ENCODE data around the gene SCAF8. TPM values are rescaled to one million over a fixed set of nuclear protein-coding genes. Genes with fewer than 3 reads are reported as not detected.

The SCAF8 gene
- total RNA-seq, 2 experiments from 2014 or later, result 34.3 to 36.1 TPM

DNA sequence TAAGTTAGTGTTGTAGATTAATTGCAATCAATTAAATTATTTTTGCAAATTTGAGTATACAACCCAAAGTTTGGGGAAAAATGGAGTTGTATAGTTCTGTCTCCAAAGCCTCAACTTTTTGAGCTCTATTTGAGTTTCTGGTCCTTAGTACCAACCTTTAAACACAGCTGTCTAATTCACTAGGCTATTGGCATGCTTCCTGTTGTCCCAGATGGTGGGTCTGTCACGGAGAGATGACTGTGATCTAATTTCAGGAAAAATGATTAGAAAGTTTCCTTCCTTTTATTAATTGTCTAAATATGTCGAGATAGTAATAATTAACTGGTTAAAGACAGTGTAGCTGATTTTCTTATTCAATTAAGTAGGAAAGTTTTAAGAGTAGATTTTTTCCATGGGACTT is 109.6 kb downstream of the SCAF8 start:
- H3K4me3 Mint-ChIP-seq, result no peak overlapping the region
- CTCF ChIA-PET, result interaction anchor here (0.5 to 1.2 kb wide), 2 partner anchors 167 to 473 kb away, joined by 3 read pairs; no protein-coding TSS in a partner anchor
- peaks cover 9% of the 10 kb centered on the region for H3K36me3 Mint-ChIP-seq
- peaks cover 3% of the 10 kb centered on the region for H3K4me1 Mint-ChIP-seq
- DNase-seq, result no peak
- no peak for ATAC-seq
- H3K27me3 Mint-ChIP-seq, result no peaks in the 10 kb centered on the region
- no peaks in the 10 kb centered on the region for H3K9me3 Mint-ChIP-seq (ENCODE audit: low read depth)
- H3K27ac Mint-ChIP-seq, result no peak overlapping the region

DNA sequence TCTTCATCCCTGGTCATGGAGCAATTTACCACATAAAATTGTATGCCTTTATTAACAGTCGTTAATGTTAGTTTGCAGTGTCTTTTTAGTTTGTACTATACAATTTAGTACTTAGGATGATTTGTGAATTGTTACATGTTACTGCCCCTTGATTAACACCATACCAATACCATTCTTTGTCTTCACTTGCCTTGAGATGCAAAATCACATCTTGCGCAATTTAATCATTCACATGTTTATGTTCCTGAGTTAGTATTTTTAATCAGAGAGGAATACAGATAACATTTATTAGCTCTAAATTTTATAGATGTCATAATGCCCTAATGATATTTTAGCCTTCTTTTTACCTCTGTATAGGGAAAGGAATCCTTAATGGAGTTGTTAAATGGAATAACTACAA is 114.1 kb downstream of the SCAF8 start:
- Mint-ChIP-seq H3K4me1 (no peaks in the 10 kb centered on the region), H3K27ac (no peak overlapping the region), H3K27me3 (no peaks in the 10 kb centered on the region), H3K9me3 (ENCODE audit: low read depth) (no peaks in the 10 kb centered on the region), H3K4me3 (no peak overlapping the region), H3K36me3 (peaks cover 18% of the 10 kb centered on the region)
- ATAC-seq (no peak), DNase-seq (no peak)
- CTCF ChIA-PET, result no interaction called here

DNA sequence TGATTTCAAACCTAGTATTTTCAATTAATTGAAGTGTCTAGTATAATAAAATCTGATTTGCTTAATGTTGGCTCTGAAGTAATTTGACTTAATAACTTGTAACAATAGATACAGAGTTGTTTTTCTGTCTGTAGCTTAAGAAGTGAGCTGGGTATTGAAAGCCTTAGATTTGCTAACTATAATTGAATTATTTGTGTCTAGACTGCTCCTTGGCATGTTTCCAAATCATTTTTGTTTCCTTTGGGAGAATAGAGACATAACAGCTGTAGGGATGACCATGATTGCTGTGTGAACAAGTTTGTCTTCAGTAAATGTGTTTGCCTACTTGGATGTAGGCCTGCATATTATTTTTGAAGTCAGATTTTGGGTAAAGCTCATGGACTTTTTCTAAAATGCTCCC is 115.4 kb downstream of the SCAF8 start:
- Mint-ChIP-seq H3K36me3 (peaks cover 19% of the 10 kb centered on the region), H3K27ac (no peak overlapping the region), H3K27me3 (no peaks in the 10 kb centered on the region), H3K4me3 (no peak overlapping the region), H3K4me1 (no peaks in the 10 kb centered on the region), H3K9me3 (ENCODE audit: low read depth) (no peaks in the 10 kb centered on the region)
- no peak for ATAC-seq
- no peak for DNase-seq
- CTCF ChIA-PET, result interaction anchor here (0.6 to 1.9 kb wide), 2 partner anchors 13 to 1305 kb away, joined by 3 to 7 read pairs; no protein-coding TSS in a partner anchor

DNA sequence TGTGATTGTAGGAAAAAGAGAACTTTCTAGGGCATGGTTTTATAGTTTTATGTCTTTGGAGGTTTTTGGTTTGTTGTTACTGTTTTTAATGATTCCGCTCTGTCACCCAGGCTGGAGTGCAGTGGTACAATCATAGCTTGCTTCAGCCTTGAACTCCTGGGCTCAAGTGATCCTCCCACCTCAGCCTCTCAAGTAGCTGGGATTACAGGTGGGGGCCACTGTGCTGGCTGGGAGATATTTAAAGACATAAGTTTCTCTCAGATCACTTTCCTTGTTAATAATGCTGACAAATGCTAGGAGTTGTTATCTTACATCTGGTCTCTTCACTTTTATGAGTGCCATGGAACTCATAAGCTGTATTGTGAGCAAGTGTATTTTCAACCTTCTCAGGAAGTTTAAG is 116.3 kb downstream of the SCAF8 start:
- CTCF ChIA-PET, result interaction anchor here (1.9 kb wide), 1 partner anchor 12 kb away, joined by 7 read pairs; no protein-coding TSS in a partner anchor
- ATAC-seq (no peak), DNase-seq (no peak)
- no peaks in the 10 kb centered on the region for H3K4me1 Mint-ChIP-seq
- no peak overlapping the region for H3K4me3 Mint-ChIP-seq
- H3K36me3 Mint-ChIP-seq, result peaks cover 19% of the 10 kb centered on the region
- no peaks in the 10 kb centered on the region for H3K9me3 Mint-ChIP-seq (ENCODE audit: low read depth)
- no peak overlapping the region for H3K27ac Mint-ChIP-seq
- H3K27me3 Mint-ChIP-seq, result no peaks in the 10 kb centered on the region

DNA sequence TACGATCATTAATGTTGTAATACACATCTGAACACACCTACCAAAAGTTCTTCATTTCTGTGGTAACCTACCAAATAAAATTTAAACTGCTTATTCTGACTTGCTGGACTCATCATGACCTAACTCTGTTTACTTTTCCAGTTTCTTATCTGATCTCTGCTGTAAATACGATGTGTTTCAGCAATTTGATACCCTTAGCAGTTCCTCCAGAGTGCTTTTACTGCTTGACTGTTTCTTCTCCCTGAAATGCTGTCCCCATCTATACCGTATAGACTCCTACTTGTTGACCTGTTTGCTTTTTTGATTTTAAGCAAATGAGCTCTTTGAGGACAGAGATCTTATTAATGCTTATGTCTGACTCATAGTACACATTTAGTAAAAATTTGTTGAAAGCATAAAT is 119.5 kb downstream of the SCAF8 start:
- ATAC-seq, result no peak
- no peaks in the 10 kb centered on the region for H3K27me3 Mint-ChIP-seq
- no peak overlapping the region for H3K27ac Mint-ChIP-seq

DNA sequence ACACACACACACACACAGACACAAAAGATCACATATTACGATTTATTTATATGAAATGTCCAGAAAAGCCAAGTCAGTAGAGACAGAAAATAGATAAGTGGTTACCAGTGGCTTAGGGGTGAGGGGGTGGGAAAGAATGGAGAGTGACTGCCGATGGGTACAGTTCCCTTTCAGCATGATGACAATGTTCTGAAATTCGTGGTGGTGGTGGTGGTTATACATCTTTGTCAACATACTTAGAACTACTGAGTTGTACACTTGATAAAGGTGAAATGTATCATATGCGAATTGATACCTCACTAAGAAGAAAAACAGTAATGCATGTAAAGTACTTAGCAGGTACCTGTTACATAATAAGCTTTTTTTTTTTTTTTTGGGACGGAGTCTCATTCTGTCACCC is 124.3 kb downstream of the SCAF8 start:
- no peaks in the 10 kb centered on the region for H3K36me3 Mint-ChIP-seq
- H3K4me1 Mint-ChIP-seq, result no peaks in the 10 kb centered on the region
- CTCF ChIA-PET, result no interaction called here
- no peaks in the 10 kb centered on the region for H3K27me3 Mint-ChIP-seq
- ATAC-seq (no peak), DNase-seq (no peak)
- H3K27ac Mint-ChIP-seq, result no peak overlapping the region
- H3K9me3 Mint-ChIP-seq (ENCODE audit: low read depth), result no peaks in the 10 kb centered on the region
- H3K4me3 Mint-ChIP-seq, result no peak overlapping the region

More for the DNA sequence above, 119.5 kb downstream of the SCAF8 start:
- no peaks in the 10 kb centered on the region for H3K9me3 Mint-ChIP-seq (ENCODE audit: low read depth)
- no peak overlapping the region for H3K4me3 Mint-ChIP-seq
- CTCF ChIA-PET, result interaction anchor here (0.6 to 1.4 kb wide), 2 partner anchors 177 to 178 kb away, joined by 3 read pairs; no protein-coding TSS in a partner anchor
- peaks cover 17% of the 10 kb centered on the region for H3K36me3 Mint-ChIP-seq
- no peak for DNase-seq
- H3K4me1 Mint-ChIP-seq, result no peaks in the 10 kb centered on the region

DNA sequence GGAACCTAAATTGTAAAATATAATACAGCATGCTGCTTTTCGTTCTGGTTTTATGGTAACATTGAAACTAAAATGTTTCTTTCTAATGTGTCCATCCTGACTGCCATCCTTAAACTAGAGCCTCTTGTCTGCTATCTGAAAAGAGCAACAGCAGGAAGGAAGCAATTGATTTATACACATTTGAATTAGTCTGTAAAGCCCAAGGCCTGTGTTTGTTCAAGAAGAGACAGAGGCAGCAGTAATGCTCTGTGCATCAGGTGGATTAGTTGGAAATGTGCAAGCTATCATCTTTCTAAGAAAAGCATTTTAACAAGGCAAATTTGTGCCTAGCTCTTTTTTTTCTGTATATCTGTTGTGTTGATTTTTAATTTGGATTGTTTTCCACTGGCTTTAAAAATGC is 128.6 kb downstream of the SCAF8 start:
- Mint-ChIP-seq H3K4me3 (no peak overlapping the region), H3K4me1 (peaks cover 3% of the 10 kb centered on the region), H3K36me3 (peaks cover 3% of the 10 kb centered on the region), H3K9me3 (ENCODE audit: low read depth) (no peaks in the 10 kb centered on the region), H3K27me3 (no peaks in the 10 kb centered on the region), H3K27ac (no peak overlapping the region)
- CTCF ChIA-PET, result interaction anchor here (1.9 kb wide), 2 partner anchors 13 to 186 kb away, joined by 5 to 7 read pairs; no protein-coding TSS in a partner anchor
- ATAC-seq (no peak), DNase-seq (no peak)

DNA sequence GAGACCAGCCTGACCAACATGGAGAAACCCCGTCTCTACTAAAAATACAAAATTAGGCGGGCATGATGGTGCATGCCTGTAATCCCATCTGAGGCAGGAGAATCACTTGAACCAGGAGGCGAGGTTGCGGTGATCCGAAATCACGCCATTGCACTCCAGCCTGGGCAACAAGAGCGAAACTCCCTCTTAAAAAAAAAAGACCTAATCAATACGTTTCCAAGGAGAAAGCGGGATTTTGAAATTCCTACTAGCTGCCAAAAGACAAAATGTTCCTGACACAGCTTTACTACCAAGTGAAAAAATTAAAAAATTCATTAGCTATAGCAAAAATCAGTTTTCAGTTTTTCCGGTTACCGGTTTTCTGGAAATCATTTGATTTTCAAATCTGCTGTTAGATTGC is 129.3 kb downstream of the SCAF8 start:
- CTCF ChIA-PET, result interaction anchor here (1.9 kb wide), 2 partner anchors 14 to 187 kb away, joined by 5 to 7 read pairs; no protein-coding TSS in a partner anchor
- H3K4me3 Mint-ChIP-seq, result no peak overlapping the region
- DNase-seq, result no peak
- ATAC-seq, result no peak
- no peaks in the 10 kb centered on the region for H3K9me3 Mint-ChIP-seq (ENCODE audit: low read depth)
- peaks cover 3% of the 10 kb centered on the region for H3K4me1 Mint-ChIP-seq
- H3K27me3 Mint-ChIP-seq, result no peaks in the 10 kb centered on the region
- no peak overlapping the region for H3K27ac Mint-ChIP-seq
- H3K36me3 Mint-ChIP-seq, result peaks cover 3% of the 10 kb centered on the region

DNA sequence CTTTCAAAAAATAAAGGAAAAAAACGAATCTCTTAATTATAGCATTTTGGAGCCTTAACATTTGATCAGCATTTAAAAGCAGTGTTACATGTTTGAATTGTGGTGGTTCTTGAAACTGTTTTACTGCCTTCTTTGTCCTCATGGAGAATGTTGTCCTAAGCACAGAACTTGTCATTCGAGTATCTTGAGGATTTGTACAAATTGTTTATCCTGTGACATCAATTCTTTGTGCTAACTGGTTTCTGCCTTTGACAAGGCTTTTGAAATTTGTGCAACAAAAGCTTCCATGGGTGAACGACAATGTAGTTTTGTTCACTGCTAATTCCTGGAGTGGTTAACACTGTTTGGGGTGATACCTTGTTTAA is 130.8 kb downstream of the SCAF8 start:
- no peaks in the 10 kb centered on the region for H3K27me3 Mint-ChIP-seq
- CTCF ChIA-PET, result no interaction called here

DNA sequence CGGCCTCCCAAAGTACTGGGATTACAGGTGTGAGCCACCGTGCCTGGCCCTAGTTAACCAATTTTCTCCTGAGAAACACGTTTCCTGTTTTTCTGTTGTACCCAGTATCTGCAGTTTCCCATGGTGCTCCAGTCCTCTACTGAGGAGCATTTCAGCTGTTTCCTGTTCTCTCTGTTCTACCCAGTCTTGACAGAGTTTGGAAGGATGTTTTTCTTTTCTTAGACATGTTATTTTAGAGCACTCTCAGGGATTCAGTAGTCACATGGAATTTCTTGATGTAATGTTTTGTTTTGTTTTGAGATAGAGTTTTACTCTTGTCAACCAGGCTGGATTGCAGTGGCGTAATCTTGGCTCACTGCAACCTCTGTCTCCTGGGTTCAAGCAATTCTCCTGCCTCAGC is 132.1 kb downstream of the SCAF8 start:
- DNase-seq (no peak), ATAC-seq (no peak)
- Mint-ChIP-seq H3K27me3 (no peaks in the 10 kb centered on the region), H3K4me1 (peaks cover 3% of the 10 kb centered on the region), H3K4me3 (no peak overlapping the region), H3K36me3 (peaks cover 3% of the 10 kb centered on the region), H3K9me3 (ENCODE audit: low read depth) (no peaks in the 10 kb centered on the region), H3K27ac (no peak overlapping the region)
- CTCF ChIA-PET, result no interaction called here

More for the DNA sequence above, 130.8 kb downstream of the SCAF8 start:
- Mint-ChIP-seq H3K9me3 (ENCODE audit: low read depth) (no peaks in the 10 kb centered on the region), H3K4me3 (no peak overlapping the region), H3K27ac (no peak overlapping the region), H3K36me3 (peaks cover 3% of the 10 kb centered on the region), H3K4me1 (peaks cover 3% of the 10 kb centered on the region)
- no peak for DNase-seq
- no peak for ATAC-seq

DNA sequence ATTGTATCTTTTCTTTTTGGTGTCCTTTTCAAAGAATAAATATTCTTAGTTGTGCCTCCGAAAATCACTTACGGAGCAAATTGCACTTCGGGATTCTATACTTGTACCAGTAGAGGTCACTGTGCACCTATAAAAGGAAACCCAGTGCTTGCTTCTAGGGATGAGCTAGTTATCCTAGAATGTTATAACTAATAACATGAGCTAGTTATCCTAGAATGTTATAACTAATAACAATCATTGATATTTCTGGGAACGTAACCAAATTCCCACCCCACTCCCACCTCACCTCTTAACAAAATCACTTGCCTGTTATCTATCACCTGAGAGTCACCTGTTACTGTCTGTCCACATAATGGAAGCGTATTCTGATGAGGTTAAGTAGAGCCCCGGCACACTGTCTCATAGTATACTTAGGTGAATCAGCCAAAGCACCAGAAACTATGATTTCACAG is 135.0 kb downstream of the SCAF8 start:
- CTCF ChIA-PET, result interaction anchor here (0.5 to 1.5 kb wide), 9 partner anchors 9 to 448 kb away, joined by 3 to 10 read pairs (median 5); no protein-coding TSS in a partner anchor
- DNase-seq (no peak), ATAC-seq (no peak)
- no peaks in the 10 kb centered on the region for H3K27me3 Mint-ChIP-seq
- peaks cover 3% of the 10 kb centered on the region for H3K4me1 Mint-ChIP-seq
- no peaks in the 10 kb centered on the region for H3K9me3 Mint-ChIP-seq (ENCODE audit: low read depth)
- no peak overlapping the region for H3K27ac Mint-ChIP-seq
- H3K36me3 Mint-ChIP-seq, result peaks cover 3% of the 10 kb centered on the region
- no peak overlapping the region for H3K4me3 Mint-ChIP-seq

DNA sequence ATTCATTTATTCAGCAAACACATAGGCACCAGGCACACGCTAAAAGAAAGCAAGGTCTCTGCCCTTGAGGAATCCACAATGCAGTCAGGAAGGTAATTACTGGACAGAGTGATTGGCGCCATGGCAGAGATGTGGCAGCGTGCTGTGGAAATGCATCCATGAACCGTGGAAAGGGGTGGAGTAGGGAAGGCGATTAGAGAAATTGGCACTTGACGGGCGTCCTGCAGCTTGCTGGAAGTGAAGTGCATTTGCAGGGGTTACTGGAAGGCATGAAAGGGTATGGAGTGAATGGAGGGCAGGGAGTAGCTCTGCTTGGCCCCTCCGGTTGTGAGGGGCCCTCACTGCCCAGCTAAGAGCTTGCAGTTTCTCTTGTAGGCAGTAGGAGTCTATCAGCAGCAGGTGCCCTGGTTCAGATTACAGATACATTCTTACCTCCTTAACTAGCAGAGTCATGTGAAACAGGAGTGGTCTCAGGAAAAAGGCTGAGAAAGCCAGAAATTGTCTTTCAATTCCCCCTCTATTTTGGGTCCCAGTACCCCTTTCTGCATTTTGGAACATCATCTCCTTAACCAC is 139.4 kb downstream of the SCAF8 start:
- Mint-ChIP-seq H3K4me3 (no peak overlapping the region), H3K4me1 (no peaks in the 10 kb centered on the region), H3K27me3 (no peaks in the 10 kb centered on the region), H3K9me3 (ENCODE audit: low read depth) (no peaks in the 10 kb centered on the region), H3K36me3 (no peaks in the 10 kb centered on the region), H3K27ac (no peak overlapping the region)
- ATAC-seq, result no peak
- no peak for DNase-seq
- CTCF ChIA-PET, result no interaction called here

DNA sequence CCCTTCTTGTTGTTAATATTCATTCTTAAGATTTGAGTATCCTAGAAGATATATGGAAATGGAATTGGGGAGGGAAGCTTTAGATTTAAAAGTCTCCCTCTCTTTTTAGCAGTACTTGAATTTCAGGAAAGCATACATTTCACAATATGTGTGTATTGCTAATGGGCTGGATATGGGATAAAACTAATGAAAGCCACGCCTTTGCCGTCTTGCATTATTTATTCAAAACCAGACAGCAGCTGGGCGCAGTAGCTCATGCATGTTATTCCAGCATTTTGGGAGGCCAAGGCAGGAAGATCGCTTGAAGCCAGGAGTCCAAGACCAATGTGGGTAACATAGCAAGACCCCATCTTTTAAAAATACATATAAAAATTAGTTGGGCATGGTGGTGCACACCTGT is 140.3 kb downstream of the SCAF8 start:
- no peak overlapping the region for H3K27ac Mint-ChIP-seq
- H3K27me3 Mint-ChIP-seq, result no peaks in the 10 kb centered on the region
- H3K9me3 Mint-ChIP-seq (ENCODE audit: low read depth), result no peaks in the 10 kb centered on the region
- H3K36me3 Mint-ChIP-seq, result no peaks in the 10 kb centered on the region
- no peaks in the 10 kb centered on the region for H3K4me1 Mint-ChIP-seq
- no peak for ATAC-seq
- no peak for DNase-seq
- CTCF ChIA-PET, result no interaction called here
- H3K4me3 Mint-ChIP-seq, result no peak overlapping the region

DNA sequence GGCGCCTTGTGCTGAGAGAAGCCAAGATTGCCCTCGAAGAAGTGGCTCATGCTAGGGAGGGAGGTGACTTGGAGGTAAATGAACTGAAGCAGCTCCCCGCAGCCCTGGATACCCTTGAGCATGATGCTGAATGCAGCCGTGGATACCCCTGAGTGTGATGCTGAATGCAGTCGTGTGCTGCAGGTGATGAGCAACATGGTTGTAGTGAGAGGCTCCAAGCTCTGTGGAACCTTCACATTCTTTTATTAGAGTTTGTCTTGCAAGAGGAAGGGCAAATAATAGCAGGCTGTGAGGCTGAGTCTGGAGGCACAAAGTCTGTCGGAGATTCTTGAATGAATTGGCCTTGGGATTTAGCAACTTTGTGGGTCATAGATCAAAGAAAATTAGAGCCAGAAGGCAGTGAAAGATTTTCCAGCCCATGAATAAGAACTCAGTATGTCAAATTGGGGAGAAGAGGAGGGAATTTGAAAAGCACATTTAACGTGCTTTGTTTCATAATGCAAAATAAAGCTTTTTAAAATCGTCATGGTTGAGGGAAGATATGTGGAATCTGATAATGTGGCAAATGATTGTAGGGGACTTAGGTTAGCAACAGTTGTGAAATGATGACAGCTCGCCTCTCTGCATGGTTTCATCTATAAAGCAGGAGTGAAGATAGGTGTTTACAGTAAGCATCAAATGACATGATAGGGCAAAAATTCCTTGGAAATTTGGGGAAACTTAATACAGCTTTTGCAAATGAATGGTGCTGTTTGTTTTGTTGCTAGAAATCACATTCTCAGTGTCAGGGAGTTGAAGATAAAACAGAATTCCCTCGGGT is 141.8 kb downstream of the SCAF8 start:
- CTCF ChIA-PET, result no interaction called here
- no peak overlapping the region for H3K27ac Mint-ChIP-seq
- no peaks in the 10 kb centered on the region for H3K9me3 Mint-ChIP-seq (ENCODE audit: low read depth)
- no peaks in the 10 kb centered on the region for H3K27me3 Mint-ChIP-seq
- DNase-seq, result no peak
- no peaks in the 10 kb centered on the region for H3K36me3 Mint-ChIP-seq
- H3K4me1 Mint-ChIP-seq, result no peaks in the 10 kb centered on the region
- no peak for ATAC-seq
- no peak overlapping the region for H3K4me3 Mint-ChIP-seq

Measured in activated CD8-positive, alpha-beta memory T cell treated with anti-CD3 and anti-CD28 coated beads, Interleukin-2, amount 10 ng/mL, durations not matched to agents 7 days and 5 days (primary cell).